Activated T-helper 17 cell treated with anti-CD3 and anti-CD28 coated beads, Interleukin-2, amount 50 U/mL, for 72 hours (primary cell): ENCODE measurements around the gene ACYP2. TPM values are rescaled to one million over a fixed set of nuclear protein-coding genes. Genes with fewer than 3 reads are reported as not detected.
A peak's percentile ranks its signal among the peaks of the same experiment; 100 is the strongest.
"Not testable (repeated sequence)": the region's sequence is repeated elsewhere in the genome, so short reads cannot be mapped to it uniquely, and the experiment has no call there.

Experiments used
- ATAC-seq: fragments of 150-1000 bp; cut with Tn5 transposase; replicated peaks from 2 replicates; pipeline ENCODE4 v1.10.0; 2021; ENCODE audit warnings: mild to moderate bottlenecking, moderate library complexity
- H3K27ac Mint-ChIP-seq: one replicate; pipeline ENCODE4 v1.8.0; 2022; ENCODE audit warnings: mixed read lengths
- H3K27me3 Mint-ChIP-seq: one replicate; pipeline ENCODE4 v1.8.0; 2022; ENCODE audit warnings: mixed read lengths
- H3K36me3 Mint-ChIP-seq: one replicate; pipeline ENCODE4 v1.8.0; 2022; ENCODE audit warnings: low read depth, mild to moderate bottlenecking, mixed read lengths
- H3K4me1 Mint-ChIP-seq: one replicate; pipeline ENCODE4 v1.8.0; 2022; ENCODE audit warnings: mixed read lengths
- H3K4me3 Mint-ChIP-seq: one replicate; pipeline ENCODE4 v1.8.0; 2022; ENCODE audit warnings: mild to moderate bottlenecking, mixed read lengths
- H3K9me3 Mint-ChIP-seq: one replicate; pipeline ENCODE4 v1.8.0; 2022; ENCODE audit warnings: mixed read lengths
- total RNA-seq, 2 donors: library from RNA; stranded (reverse); gene quantifications; one replicate each; pipeline ENCODE4 v1.2.3, GENCODE V29; 2022

ACYP2 gene
- total RNA-seq, 2 donors from 2014 or later, result 7.2 to 9.7 TPM

DNA sequence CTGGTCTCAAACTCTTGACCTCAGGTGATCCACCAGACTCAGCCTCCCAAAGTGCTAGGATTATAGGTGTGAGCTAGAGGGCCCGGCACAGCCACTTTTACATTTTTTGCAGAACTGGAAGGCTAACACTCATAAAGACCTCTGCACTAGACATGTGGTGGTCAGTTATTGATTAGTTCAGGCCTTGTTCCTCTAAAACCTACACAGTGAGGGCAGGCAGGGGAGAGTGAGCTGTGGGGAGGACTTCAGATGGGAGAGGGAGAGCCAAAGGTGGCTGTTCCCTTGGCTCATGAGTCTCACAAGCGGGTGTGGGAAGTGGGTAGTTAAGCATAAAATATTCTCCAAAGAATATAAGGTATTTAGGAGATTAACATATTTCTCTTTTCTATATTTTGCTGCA lies 29.3 kb upstream of the ACYP2 start:
- H3K36me3 Mint-ChIP-seq, result no peaks in the 10 kb centered on the region
- no peak overlapping the region for H3K4me3 Mint-ChIP-seq
- H3K9me3 Mint-ChIP-seq, result no peaks in the 10 kb centered on the region
- no peak overlapping the region for H3K27ac Mint-ChIP-seq
- ATAC-seq, result no peak
- H3K27me3 Mint-ChIP-seq, result no peaks in the 10 kb centered on the region
- peaks cover 10% of the 10 kb centered on the region for H3K4me1 Mint-ChIP-seq

DNA sequence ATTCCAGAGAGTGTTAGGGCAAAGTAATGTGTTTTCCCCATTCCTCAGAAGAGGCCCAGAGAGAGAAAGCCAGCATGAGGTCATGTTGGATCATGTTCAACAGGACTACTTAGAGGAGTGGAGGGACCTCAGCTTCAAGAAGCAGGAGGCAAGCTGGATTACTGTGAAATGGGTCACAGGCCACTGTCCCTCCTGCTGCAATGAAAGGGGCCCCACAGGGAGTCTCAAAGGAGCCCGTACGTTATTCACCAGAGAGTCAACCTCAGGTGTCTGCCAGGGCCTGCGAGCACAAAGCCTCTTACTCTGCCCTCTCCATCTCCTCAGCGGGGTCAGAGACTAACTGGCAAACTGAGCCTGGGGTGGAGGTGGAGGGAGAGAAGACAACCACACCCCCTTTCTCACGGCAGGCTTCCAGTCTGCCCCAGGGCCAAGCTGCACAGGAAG lies 27.2 kb upstream of the ACYP2 start:
- no peak for ATAC-seq
- no peak overlapping the region for H3K27ac Mint-ChIP-seq
- H3K4me1 Mint-ChIP-seq, result peaks cover 18% of the 10 kb centered on the region
- H3K36me3 Mint-ChIP-seq, result no peaks in the 10 kb centered on the region
- H3K27me3 Mint-ChIP-seq, result no peaks in the 10 kb centered on the region
- no peaks in the 10 kb centered on the region for H3K9me3 Mint-ChIP-seq
- no peak overlapping the region for H3K4me3 Mint-ChIP-seq

DNA sequence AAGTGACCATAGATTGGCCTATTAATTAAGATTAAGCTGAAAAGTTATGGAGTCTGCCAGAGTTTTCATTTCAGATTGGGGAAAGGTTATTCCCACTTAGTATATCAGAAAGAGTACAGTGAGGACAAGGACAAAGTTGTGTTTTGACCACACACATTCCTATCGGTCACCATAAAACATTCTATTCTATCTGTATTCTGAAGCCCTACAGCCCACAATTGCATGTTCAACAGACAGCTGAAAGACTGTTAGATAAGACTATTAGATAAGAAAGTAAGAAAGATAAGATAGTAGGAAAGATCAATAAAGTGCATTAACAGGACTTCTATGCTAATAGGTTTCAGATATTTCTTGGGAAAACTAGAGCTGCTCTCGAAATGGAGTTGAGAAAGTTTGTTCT lies 26.7 kb upstream of the ACYP2 start:
- H3K9me3 Mint-ChIP-seq, result no peaks in the 10 kb centered on the region
- no peak overlapping the region for H3K4me3 Mint-ChIP-seq
- no peaks in the 10 kb centered on the region for H3K27me3 Mint-ChIP-seq
- H3K27ac Mint-ChIP-seq, result no peak overlapping the region
- no peaks in the 10 kb centered on the region for H3K36me3 Mint-ChIP-seq
- ATAC-seq, result no peak
- H3K4me1 Mint-ChIP-seq, result peaks cover 19% of the 10 kb centered on the region

- no peaks in the 10 kb centered on the region for H3K27me3 Mint-ChIP-seq
- H3K4me3 Mint-ChIP-seq, result no peak overlapping the region
- ATAC-seq, result no peak
- no peaks in the 10 kb centered on the region for H3K36me3 Mint-ChIP-seq
- H3K4me1 Mint-ChIP-seq, result peaks cover 19% of the 10 kb centered on the region
- H3K27ac Mint-ChIP-seq, result peak overlapping the region; percentile 15
- H3K9me3 Mint-ChIP-seq, result no peaks in the 10 kb centered on the region
Measured at GRCh38 chr2:54090521-54091117, 24.8 kb upstream of the ACYP2 start.

- Mint-ChIP-seq H3K36me3 (no peaks in the 10 kb centered on the region), H3K4me1 (peaks cover 19% of the 10 kb centered on the region), H3K4me3 (peak overlapping the region; percentile 71), H3K9me3 (no peaks in the 10 kb centered on the region), H3K27ac (peak overlapping the region; percentile 91), H3K27me3 (no peaks in the 10 kb centered on the region)
- peak; percentile 39 for ATAC-seq
Measured at GRCh38 chr2:54092940-54093339, 22.5 kb upstream of the ACYP2 start.

DNA sequence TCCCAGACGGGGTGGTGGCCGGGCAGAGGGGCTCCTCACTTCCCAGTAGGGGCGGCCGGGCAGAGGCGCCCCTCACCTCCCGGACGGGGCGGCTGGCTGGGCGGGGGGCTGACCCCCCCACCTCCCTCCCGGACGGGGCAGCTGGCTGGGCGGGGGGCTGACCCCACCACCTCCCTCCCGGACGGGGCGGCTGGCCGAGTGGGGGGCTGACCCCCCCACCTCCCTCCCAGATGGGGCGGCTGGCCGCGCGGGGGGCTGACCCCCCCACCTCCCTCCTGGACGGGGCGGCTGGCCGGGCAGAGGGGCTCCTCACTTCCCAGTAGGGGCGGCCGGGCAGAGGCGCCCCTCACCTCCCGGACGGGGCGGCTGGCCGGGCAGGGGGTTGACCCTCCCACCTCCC lies 20.0 kb upstream of the ACYP2 start:
- not testable (repeated sequence) for H3K27ac Mint-ChIP-seq, ATAC-seq

GRCh38 chr2:54096141-54096540 lies 19.3 kb upstream of the ACYP2 start:
- not testable (repeated sequence) for ATAC-seq
- peaks cover 13% of the 10 kb centered on the region for H3K4me1 Mint-ChIP-seq

More for the DNA sequence above, 20.0 kb upstream of the ACYP2 start:
- peaks cover 19% of the 10 kb centered on the region for H3K4me1 Mint-ChIP-seq
- not testable (repeated sequence) for H3K4me3 Mint-ChIP-seq, H3K36me3 Mint-ChIP-seq, H3K9me3 Mint-ChIP-seq, H3K27me3 Mint-ChIP-seq

GRCh38 chr2:54097124-54097523 lies 18.3 kb upstream of the ACYP2 start:
- H3K27me3 Mint-ChIP-seq, result no peaks in the 10 kb centered on the region
- ATAC-seq, result no peak
- no peak overlapping the region for H3K4me3 Mint-ChIP-seq

More at GRCh38 chr2:54096141-54096540, 19.3 kb upstream of the ACYP2 start:
- not testable (repeated sequence) for H3K9me3 Mint-ChIP-seq, H3K27me3 Mint-ChIP-seq, H3K36me3 Mint-ChIP-seq, H3K27ac Mint-ChIP-seq, H3K4me3 Mint-ChIP-seq

DNA sequence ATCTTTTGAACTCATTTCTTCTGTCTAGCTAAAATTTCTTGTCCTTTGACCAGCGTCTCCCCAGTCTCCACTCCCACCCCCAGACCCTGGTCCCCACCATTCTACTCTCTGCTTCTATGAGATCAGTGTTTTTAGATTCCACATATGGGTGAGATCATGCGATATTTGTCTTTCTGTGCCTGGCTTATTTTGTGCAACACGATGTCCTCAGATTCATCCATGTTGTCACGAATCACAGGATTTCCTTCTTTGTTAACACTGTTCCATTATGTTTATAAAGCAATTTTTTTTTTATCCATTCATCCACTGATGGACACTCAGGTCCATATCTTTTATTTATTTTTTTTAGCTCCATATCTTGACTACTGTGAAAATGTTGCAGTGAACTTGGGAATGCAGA lies 16.0 kb upstream of the ACYP2 start:
- ATAC-seq, result no peak
- H3K4me1 Mint-ChIP-seq, result no peaks in the 10 kb centered on the region
- peak overlapping the region; percentile 17 for H3K27ac Mint-ChIP-seq

More at GRCh38 chr2:54097124-54097523, 18.3 kb upstream of the ACYP2 start:
- H3K4me1 Mint-ChIP-seq, result peaks cover 11% of the 10 kb centered on the region
- no peaks in the 10 kb centered on the region for H3K9me3 Mint-ChIP-seq
- no peaks in the 10 kb centered on the region for H3K36me3 Mint-ChIP-seq
- H3K27ac Mint-ChIP-seq, result peak overlapping the region; percentile 3

GRCh38 chr2:54099829-54100585 lies 15.4 kb upstream of the ACYP2 start:
- no peaks in the 10 kb centered on the region for H3K4me1 Mint-ChIP-seq
- no peaks in the 10 kb centered on the region for H3K27me3 Mint-ChIP-seq
- H3K27ac Mint-ChIP-seq, result peak overlapping the region; percentile 17
- no peak overlapping the region for H3K4me3 Mint-ChIP-seq
- no peaks in the 10 kb centered on the region for H3K36me3 Mint-ChIP-seq
- H3K9me3 Mint-ChIP-seq, result no peaks in the 10 kb centered on the region
- no peak for ATAC-seq

More for the DNA sequence above, 16.0 kb upstream of the ACYP2 start:
- Mint-ChIP-seq H3K9me3 (no peaks in the 10 kb centered on the region), H3K27me3 (no peaks in the 10 kb centered on the region), H3K4me3 (no peak overlapping the region), H3K36me3 (no peaks in the 10 kb centered on the region)

GRCh38 chr2:54100772-54101171 lies 14.6 kb upstream of the ACYP2 start:
- Mint-ChIP-seq H3K27ac (no peak overlapping the region), H3K4me3 (no peak overlapping the region), H3K36me3 (no peaks in the 10 kb centered on the region), H3K9me3 (no peaks in the 10 kb centered on the region), H3K27me3 (no peaks in the 10 kb centered on the region), H3K4me1 (no peaks in the 10 kb centered on the region)
- ATAC-seq, result no peak

- ATAC-seq, result peak; percentile 89
- no peak overlapping the region for H3K4me3 Mint-ChIP-seq
- no peaks in the 10 kb centered on the region for H3K36me3 Mint-ChIP-seq
- H3K9me3 Mint-ChIP-seq, result no peaks in the 10 kb centered on the region
- H3K27ac Mint-ChIP-seq, result no peak overlapping the region
- H3K4me1 Mint-ChIP-seq, result no peaks in the 10 kb centered on the region
- no peaks in the 10 kb centered on the region for H3K27me3 Mint-ChIP-seq
Measured at GRCh38 chr2:54103454-54104314, 11.7 kb upstream of the ACYP2 start.

GRCh38 chr2:54106631-54107454 lies 8.6 kb upstream of the ACYP2 start:
- Mint-ChIP-seq H3K4me3 (peak overlapping the region; percentile 12), H3K27me3 (no peaks in the 10 kb centered on the region)
- peak; percentile 72 for ATAC-seq

GRCh38 chr2:54107455-54107764 lies 8.0 kb upstream of the ACYP2 start:
- no peaks in the 10 kb centered on the region for H3K27me3 Mint-ChIP-seq
- H3K4me1 Mint-ChIP-seq, result no peaks in the 10 kb centered on the region
- no peak for ATAC-seq
- H3K9me3 Mint-ChIP-seq, result no peaks in the 10 kb centered on the region
- H3K4me3 Mint-ChIP-seq, result no peak overlapping the region
- no peak overlapping the region for H3K27ac Mint-ChIP-seq
- H3K36me3 Mint-ChIP-seq, result no peaks in the 10 kb centered on the region

More at GRCh38 chr2:54106631-54107454, 8.6 kb upstream of the ACYP2 start:
- no peaks in the 10 kb centered on the region for H3K4me1 Mint-ChIP-seq
- H3K27ac Mint-ChIP-seq, result no peak overlapping the region
- no peaks in the 10 kb centered on the region for H3K9me3 Mint-ChIP-seq
- H3K36me3 Mint-ChIP-seq, result no peaks in the 10 kb centered on the region
